ENCODE results near the gene TP63. TPM values are rescaled to one million over a fixed set of nuclear protein-coding genes. Genes with fewer than 3 reads are reported as not detected.

TP63 gene
- total RNA-seq, 4 donors from 2014 or later = 302 to 485 (median 319) TPM

- TF ChIP-seq POLR2AphosphoS5 (IDR thresholded peaks at IDR 0.05) (no peak), CTCF (IDR thresholded peaks at IDR 0.05) (no peak), POLR2A (IDR thresholded peaks at IDR 0.05) (no peak), EP300 (IDR thresholded peaks at IDR 0.05) (no peak)
- no peak for DNase-seq (ENCODE audit: low spot score in 2 of 2)
- no peaks in the 10 kb centered on the region for H3K4me1 ChIP-seq
- H3K27me3 ChIP-seq = no peaks in the 10 kb centered on the region
- no peak overlapping the region for H3K4me3 ChIP-seq
- H3K9me3 ChIP-seq = no peaks in the 10 kb centered on the region
- no peaks in the 10 kb centered on the region for H3K36me3 ChIP-seq
- no peak overlapping the region for H3K27ac ChIP-seq
Measured at GRCh38 chr3:189641776-189642175, 10.6 kb downstream of the TP63 start.

- WGBS = 73% methylated on average over 8 of the region's 8 CpGs
- H3K27me3 ChIP-seq = no peaks in the 10 kb centered on the region
- H3K4me3 ChIP-seq = no peak overlapping the region
- no peaks in the 10 kb centered on the region for H3K4me1 ChIP-seq
- no peak overlapping the region for H3K27ac ChIP-seq
- TF ChIP-seq POLR2A (IDR thresholded peaks at IDR 0.05) = no peak
- no peak for TF ChIP-seq EP300 (IDR thresholded peaks at IDR 0.05)
- no peak for TF ChIP-seq CTCF (IDR thresholded peaks at IDR 0.05)
- no peak for TF ChIP-seq POLR2AphosphoS5 (IDR thresholded peaks at IDR 0.05)
- no peaks in the 10 kb centered on the region for H3K36me3 ChIP-seq
- H3K9me3 ChIP-seq = no peaks in the 10 kb centered on the region
- DNase-seq (ENCODE audit: low spot score in 2 of 2) = no peak
Measured at GRCh38 chr3:189646853-189647542, 15.8 kb downstream of the TP63 start.

GRCh38 chr3:189652042-189652441, 20.9 kb downstream of the TP63 start:
- H3K27me3 ChIP-seq = no peaks in the 10 kb centered on the region
- H3K36me3 ChIP-seq = no peaks in the 10 kb centered on the region
- no CpG with 5 or more reads among the region's 1 CpG for WGBS
- peak in 1 of 2 donors; percentile 16 for TF ChIP-seq CTCF (IDR thresholded peaks at IDR 0.05)
- TF ChIP-seq EP300 (IDR thresholded peaks at IDR 0.05) = no peak
- no peak overlapping the region for H3K4me3 ChIP-seq
- no peak overlapping the region for H3K27ac ChIP-seq
- no peak for DNase-seq (ENCODE audit: low spot score in 2 of 2)
- no peaks in the 10 kb centered on the region for H3K4me1 ChIP-seq
- no peaks in the 10 kb centered on the region for H3K9me3 ChIP-seq

GRCh38 chr3:189655617-189656016, 24.4 kb downstream of the TP63 start:
- TF ChIP-seq CTCF (IDR thresholded peaks at IDR 0.05) = no peak
- no peaks in the 10 kb centered on the region for H3K9me3 ChIP-seq
- no peak for DNase-seq (ENCODE audit: low spot score in 2 of 2)
- H3K36me3 ChIP-seq = no peaks in the 10 kb centered on the region
- H3K27me3 ChIP-seq = no peaks in the 10 kb centered on the region
- no peak overlapping the region for H3K27ac ChIP-seq
- H3K4me3 ChIP-seq = no peak overlapping the region
- H3K4me1 ChIP-seq = no peaks in the 10 kb centered on the region

GRCh38 chr3:189659571-189659970, 28.4 kb downstream of the TP63 start:
- H3K4me1 ChIP-seq = no peaks in the 10 kb centered on the region
- no peaks in the 10 kb centered on the region for H3K36me3 ChIP-seq
- no peaks in the 10 kb centered on the region for H3K27me3 ChIP-seq
- no peak for TF ChIP-seq POLR2A (IDR thresholded peaks at IDR 0.05)
- no peak for TF ChIP-seq CTCF (IDR thresholded peaks at IDR 0.05)
- no peak for TF ChIP-seq EP300 (IDR thresholded peaks at IDR 0.05)
- no peak for TF ChIP-seq POLR2AphosphoS5 (IDR thresholded peaks at IDR 0.05)
- no peaks in the 10 kb centered on the region for H3K9me3 ChIP-seq
- H3K4me3 ChIP-seq = no peak overlapping the region
- DNase-seq (ENCODE audit: low spot score in 2 of 2) = no peak
- WGBS = 84% methylated on average over 1 of the region's 1 CpG
- H3K27ac ChIP-seq = no peak overlapping the region
